Neuronal stem cell (in vitro differentiated cells): ENCODE data around the gene CLIP4.
A peak's percentile ranks its signal among the peaks of the same experiment; 100 is the strongest.

Source experiments
- DNase-seq: peaks from one replicate; pipeline ENCODE4 v3.0.0-alpha.2; 2013; ENCODE audit warnings: low spot score
- H2AFZ ChIP-seq: one replicate; pipeline ENCODE4 v1.6.1; 2013; ENCODE audit warnings: mild to moderate bottlenecking, low read length, inconsistent platforms
- H2AK5ac ChIP-seq: 2 replicates; pipeline ENCODE4 v1.6.1; 2013; ENCODE audit warnings: low read depth, mild to moderate bottlenecking, inconsistent platforms, low read length, moderate library complexity, mixed read lengths
- H2BK120ac ChIP-seq: 2 replicates; pipeline ENCODE4 v1.6.1; 2013; ENCODE audit warnings: low read depth, mild to moderate bottlenecking, inconsistent platforms, low read length, moderate library complexity, mixed read lengths
- H2BK12ac ChIP-seq: one replicate; pipeline ENCODE4 v1.6.1; 2013; ENCODE audit warnings: low read length, inconsistent platforms
- H2BK15ac ChIP-seq: 2 replicates; pipeline ENCODE4 v1.6.1; 2013; ENCODE audit warnings: mild to moderate bottlenecking, low read length, inconsistent platforms, mixed read lengths
- H2BK5ac ChIP-seq: one replicate; pipeline ENCODE4 v1.6.1; 2013; ENCODE audit warnings: inconsistent platforms, mild to moderate bottlenecking, low read length, moderate library complexity
- H3K14ac ChIP-seq: one replicate; pipeline ENCODE4 v1.6.1; 2013; ENCODE audit warnings: low read length, inconsistent platforms
- H3K18ac ChIP-seq: 2 replicates; pipeline ENCODE4 v1.6.1; 2013; ENCODE audit warnings: low read length, inconsistent platforms
- H3K23ac ChIP-seq: 2 replicates; pipeline ENCODE4 v1.6.1; 2013; ENCODE audit warnings: low read depth, mild to moderate bottlenecking, mixed read lengths, low read length, inconsistent platforms; ENCODE audit not compliant: poor library complexity
- H3K27ac ChIP-seq: replicated peaks from 3 replicates; pipeline ENCODE4 v1.5.1; 2013; ENCODE audit warnings: low read length, inconsistent platforms
- H3K27me3 ChIP-seq, 3 experiments: 2 replicates each; pipeline ENCODE4 v1.6.1; 2013; ENCODE audit warnings: low read length in 3 of 3, mild to moderate bottlenecking in 2 of 3, inconsistent platforms in 1 of 3, low read depth in 1 of 3, mixed read lengths in 1 of 3, moderate library complexity in 1 of 3; ENCODE audit not compliant: control insufficient read depth in 3 of 3, insufficient read depth in 3 of 3
- H3K36me3 ChIP-seq, 2 donors: replicated peaks in 1 of 2; 2 replicates each; pipeline ENCODE4 v1.6.1; 2013; ENCODE audit warnings: low read length in 2 of 2; ENCODE audit not compliant: control insufficient read depth in 2 of 2, insufficient read depth in 2 of 2
- H3K4ac ChIP-seq: 2 replicates; pipeline ENCODE4 v1.6.1; 2013; ENCODE audit warnings: inconsistent platforms, mild to moderate bottlenecking, low read length, moderate library complexity
- H3K4me1 ChIP-seq, 2 donors: 1 replicate in 1 of 2; 2 replicates in 1 of 2; pipeline ENCODE4 v1.6.1; 2013; ENCODE audit warnings: low read length in 2 of 2, low read depth in 1 of 2; ENCODE audit not compliant: control insufficient read depth in 2 of 2, insufficient read depth in 1 of 2
- H3K4me2 ChIP-seq: one replicate; pipeline ENCODE4 v1.6.1; 2013; ENCODE audit warnings: mild to moderate bottlenecking, low read length, inconsistent platforms; ENCODE audit not compliant: insufficient read depth, poor library complexity, severe bottlenecking
- H3K4me3 ChIP-seq, 2 donors: 2 replicates each; pipeline ENCODE4 v1.5.1; 2013; ENCODE audit warnings: low read length in 2 of 2, mild to moderate bottlenecking in 2 of 2, inconsistent platforms in 1 of 2, moderate library complexity in 1 of 2
- H3K79me1 ChIP-seq: one replicate; pipeline ENCODE4 v1.6.1; 2013; ENCODE audit warnings: low read depth, mild to moderate bottlenecking, inconsistent platforms, low read length, moderate library complexity
- H3K9ac ChIP-seq: one replicate; pipeline ENCODE4 v1.6.1; 2013; ENCODE audit warnings: mild to moderate bottlenecking, low read depth, low read length, inconsistent platforms; ENCODE audit not compliant: poor library complexity
- H3K9me3 ChIP-seq, 2 donors: replicated peaks in 1 of 2; 2 replicates each; pipeline versions ENCODE3 to v1.6.1; 2013; ENCODE audit warnings: low read length in 2 of 2, mild to moderate bottlenecking in 2 of 2, inconsistent platforms in 1 of 2, low read depth in 1 of 2, mixed read lengths in 1 of 2, moderate library complexity in 1 of 2; ENCODE audit not compliant: control insufficient read depth in 2 of 2, insufficient read depth in 1 of 2
- H4K8ac ChIP-seq: one replicate; pipeline ENCODE4 v1.6.1; 2013; ENCODE audit warnings: low read depth, mild to moderate bottlenecking, inconsistent platforms, low read length, moderate library complexity
- H4K91ac ChIP-seq: one replicate; pipeline ENCODE4 v1.6.1; 2013; ENCODE audit warnings: low read length, low read depth, mild to moderate bottlenecking, inconsistent platforms; ENCODE audit not compliant: poor library complexity
- WGBS, 2 donors: extraction: QIAGEN DNeasy Blood & Tissue Kit; methylation state at CpG; one replicate each; pipeline ENCODE4 v1.1.7; 2013; ENCODE audit warnings: missing lambda C conversion rate in 2 of 2, mixed read lengths in 1 of 2; ENCODE audit not compliant: insufficient read length in 2 of 2, insufficient replicate concordance in 1 of 2; ENCODE audit errors: extremely low coverage in 2 of 2; 5-methylcytosine and 5-hydroxymethylcytosine counted together

The CLIP4 gene

GRCh38 chr2:29112379-29112778 is 2.8 kb upstream of the CLIP4 start:
- no peak overlapping the region for H2AFZ ChIP-seq
- H4K8ac ChIP-seq = no peak overlapping the region
- no peaks in the 10 kb centered on the region for H3K79me1 ChIP-seq
- no peaks in the 10 kb centered on the region for H3K36me3 ChIP-seq
- H3K9ac ChIP-seq = no peak overlapping the region
- H3K4me1 ChIP-seq = peaks cover 0 to 3% of the 10 kb centered on the region in 2 donors
- no peak overlapping the region for H3K27ac ChIP-seq
- no peak overlapping the region for H3K18ac ChIP-seq
- H4K91ac ChIP-seq = no peak overlapping the region
- H3K14ac ChIP-seq = no peak overlapping the region
- H2BK15ac ChIP-seq = no peak overlapping the region
- DNase-seq = no peak
- H2BK12ac ChIP-seq = no peak overlapping the region
- H3K4ac ChIP-seq = no peak overlapping the region
- H2BK120ac ChIP-seq = no peak overlapping the region
- H3K27me3 ChIP-seq = peaks cover 2 to 43% (median 24%) of the 10 kb centered on the region in 3 experiments
- no peak overlapping the region for H3K4me3 ChIP-seq
- H2AK5ac ChIP-seq = no peak overlapping the region
- H2BK5ac ChIP-seq = no peak overlapping the region
- H3K9me3 ChIP-seq = peaks cover 0 to 2% of the 10 kb centered on the region in 2 donors
- no peak overlapping the region for H3K4me2 ChIP-seq
- H3K23ac ChIP-seq = no peak overlapping the region

- Histone ChIP-seq H3K4ac (no peak overlapping the region), H3K79me1 (no peaks in the 10 kb centered on the region)
Measured at GRCh38 chr2:29113027-29113686, 2.1 kb upstream of the CLIP4 start.

GRCh38 chr2:29113891-29114321 is 1.3 kb upstream of the CLIP4 start:
- H4K91ac ChIP-seq = no peak overlapping the region
- H3K36me3 ChIP-seq = no peaks in the 10 kb centered on the region
- H2AK5ac ChIP-seq = no peak overlapping the region
- no peak overlapping the region for H2BK12ac ChIP-seq
- no peak overlapping the region for H3K23ac ChIP-seq
- DNase-seq = no peak
- H4K8ac ChIP-seq = no peak overlapping the region
- peaks cover 0 to 3% of the 10 kb centered on the region in 2 donors for H3K4me1 ChIP-seq
- no peak overlapping the region for H2BK5ac ChIP-seq
- H3K4me3 ChIP-seq = no peak overlapping the region
- peaks cover 2 to 43% (median 24%) of the 10 kb centered on the region in 3 experiments for H3K27me3 ChIP-seq
- no peak overlapping the region for H3K4ac ChIP-seq
- no peak overlapping the region for H2BK120ac ChIP-seq
- no peak overlapping the region for H3K4me2 ChIP-seq
- H3K14ac ChIP-seq = no peak overlapping the region
- H3K9me3 ChIP-seq = peaks cover 0 to 2% of the 10 kb centered on the region in 2 donors
- H3K79me1 ChIP-seq = no peaks in the 10 kb centered on the region
- no peak overlapping the region for H3K27ac ChIP-seq
- H3K9ac ChIP-seq = no peak overlapping the region
- H2AFZ ChIP-seq = no peak overlapping the region
- no CpG with 5 or more reads among the region's 4 CpGs for WGBS, 2 donors
- H3K18ac ChIP-seq = no peak overlapping the region
- no peak overlapping the region for H2BK15ac ChIP-seq

More at GRCh38 chr2:29113027-29113686, 2.1 kb upstream of the CLIP4 start:
- Histone ChIP-seq H3K4me3 (no peak overlapping the region), H3K9me3 (peaks cover 0 to 2% of the 10 kb centered on the region in 2 donors), H3K23ac (no peak overlapping the region), H3K9ac (no peak overlapping the region), H2AK5ac (no peak overlapping the region), H2AFZ (no peak overlapping the region), H2BK5ac (no peak overlapping the region), H3K14ac (no peak overlapping the region), H3K4me1 (peaks cover 0 to 3% of the 10 kb centered on the region in 2 donors), H3K27me3 (peaks cover 2 to 43% (median 24%) of the 10 kb centered on the region in 3 experiments), H3K18ac (no peak overlapping the region), H4K91ac (no peak overlapping the region), H2BK120ac (no peak overlapping the region), H3K36me3 (no peaks in the 10 kb centered on the region), H4K8ac (no peak overlapping the region), H3K4me2 (no peak overlapping the region), H3K27ac (no peak overlapping the region), H2BK15ac (no peak overlapping the region), H2BK12ac (no peak overlapping the region)
- no CpG with 5 or more reads among the region's 5 CpGs for WGBS, 2 donors
- no peak for DNase-seq

GRCh38 chr2:29114586-29114945 is 649 bp upstream of the CLIP4 start:
- Histone ChIP-seq H3K27me3 (peaks cover 2 to 43% (median 24%) of the 10 kb centered on the region in 3 experiments), H3K4ac (no peak overlapping the region), H3K9me3 (peaks cover 0 to 2% of the 10 kb centered on the region in 2 donors), H3K36me3 (no peaks in the 10 kb centered on the region), H2AK5ac (no peak overlapping the region), H3K79me1 (no peaks in the 10 kb centered on the region), H3K4me2 (peak overlapping the region; percentile 93), H2BK15ac (no peak overlapping the region), H3K9ac (no peak overlapping the region), H2BK12ac (no peak overlapping the region), H3K14ac (no peak overlapping the region), H3K27ac (no peak overlapping the region), H4K8ac (no peak overlapping the region), H2BK120ac (no peak overlapping the region), H3K4me1 (peaks cover 0 to 3% of the 10 kb centered on the region in 2 donors), H3K18ac (peak overlapping the region; percentile 91), H2AFZ (peak overlapping the region; percentile 91), H4K91ac (no peak overlapping the region), H3K4me3 (peak overlapping the region in 1 of 2 donors; percentile 55), H3K23ac (no peak overlapping the region), H2BK5ac (no peak overlapping the region)
- WGBS, 2 donors = no CpG with 5 or more reads among the region's 10 CpGs
- DNase-seq = no peak
